Activated CD8-positive, alpha-beta memory T cell treated with anti-CD3 and anti-CD28 coated beads for 4 hours (primary cell): ENCODE data around the gene GAL3ST2.

ENCODE experiments used
- DNase-seq, 2 donors: peaks; one replicate each; pipeline ENCODE4 v3.0.0-alpha.2; 2020; ENCODE audit warnings: low read depth in 2 of 2

GAL3ST2 gene

GRCh38 chr2:241844066-241844728 is 67.6 kb downstream of the GAL3ST2 start:
- peak; percentile 69 to 72 for DNase-seq

GRCh38 chr2:241844831-241845578 is 68.4 kb downstream of the GAL3ST2 start:
- no peak for DNase-seq

- DNase-seq = no peak
These were observed 69.8 kb downstream of the GAL3ST2 start for GRCh38 chr2:241846406-241846805.

- no peak for DNase-seq
These were observed 72.4 kb downstream of the GAL3ST2 start for GRCh38 chr2:241848761-241849615.

- DNase-seq = no peak
These were observed 73.3 kb downstream of the GAL3ST2 start for GRCh38 chr2:241849616-241850543.

- DNase-seq = no peak
These were observed 74.1 kb downstream of the GAL3ST2 start for GRCh38 chr2:241850544-241851324.

- no peak for DNase-seq
These were observed 74.9 kb downstream of the GAL3ST2 start for GRCh38 chr2:241851325-241852115.

- DNase-seq = no peak
These were observed 75.7 kb downstream of the GAL3ST2 start for GRCh38 chr2:241852116-241852980.

- no peak for DNase-seq
These were observed 76.5 kb downstream of the GAL3ST2 start for GRCh38 chr2:241852981-241853631.
